Suprapubic skin (tissue), 4 donors: ENCODE results near the gene CHAMP1.

Experiments
- CTCF ChIP-seq, 2 donors: fragments of 200-600 bp in 1 of 2; fragments of 450-650 bp in 1 of 2; sonication (generic) in 1 of 2; IDR thresholded peaks; one replicate each; pipeline ENCODE4 v1.5.1; 2016 to 2019; ENCODE audit warnings: antibody characterized with exemption in 2 of 2, mild to moderate bottlenecking in 1 of 2, moderate library complexity in 1 of 2
- POLR2A ChIP-seq, 2 donors: fragments of 450-650 bp; IDR thresholded peaks; one replicate each; pipeline ENCODE4 v1.6.1; 2017; ENCODE audit warnings: antibody characterized with exemption in 2 of 2, mild to moderate bottlenecking in 2 of 2, moderate library complexity in 2 of 2
- POLR2AphosphoS5 ChIP-seq, 3 donors: sonication (generic); formaldehyde crosslinking; IDR thresholded peaks; one replicate each; pipeline ENCODE4 v1.6.1; 2017; ENCODE audit warnings: antibody characterized with exemption in 3 of 3

GRCh38 chr13:114330086-114330485 is 15.8 kb downstream of the CHAMP1 start:
- TF ChIP-seq CTCF (IDR thresholded peaks at IDR 0.05) (no peak), POLR2A (IDR thresholded peaks at IDR 0.05) (no peak), POLR2AphosphoS5 (IDR thresholded peaks at IDR 0.05) (no peak)
